Karpas-422 (cell line): Measurements from ENCODE around the gene WNT10A. TPM values are rescaled to one million over a fixed set of nuclear protein-coding genes. Genes with fewer than 3 reads are reported as not detected.
A peak's percentile ranks its signal among the peaks of the same experiment; 100 is the strongest.

Experiments used
- DNase-seq: peaks from one replicate; pipeline ENCODE4 v3.0.0-alpha.2; 2015
- H2AFZ ChIP-seq: fragments of 200-600 bp; sonication (generic); 2 replicates; pipeline ENCODE4 v1.6.1; 2014; ENCODE audit warnings: antibody characterized with exemption, low read length, mixed read lengths
- H3K27ac ChIP-seq: fragments of 200-600 bp; sonication (generic); 2 replicates; pipeline ENCODE4 v1.5.1; 2014; ENCODE audit warnings: mild to moderate bottlenecking, low read length, moderate library complexity
- H3K27me3 ChIP-seq: fragments of 200-600 bp; sonication (generic); 2 replicates; pipeline ENCODE4 v1.6.1; 2014; ENCODE audit warnings: low read length, mixed read lengths
- H3K36me3 ChIP-seq: fragments of 200-600 bp; sonication (generic); 2 replicates; pipeline ENCODE4 v1.6.1; 2014; ENCODE audit warnings: low read length, mixed read lengths; ENCODE audit not compliant: insufficient read depth
- H3K4me1 ChIP-seq: fragments of 200-600 bp; sonication (generic); 2 replicates; pipeline ENCODE4 v1.6.1; 2014; ENCODE audit warnings: mild to moderate bottlenecking, low read length, mixed read lengths
- H3K4me2 ChIP-seq: fragments of 200-600 bp; sonication (generic); 2 replicates; pipeline ENCODE4 v1.6.1; 2014; ENCODE audit warnings: low read length, low read depth, mild to moderate bottlenecking; ENCODE audit not compliant: poor library complexity, severe bottlenecking
- H3K4me3 ChIP-seq: fragments of 200-600 bp; sonication (generic); 2 replicates; pipeline ENCODE4 v1.5.1; 2014; ENCODE audit warnings: mild to moderate bottlenecking, antibody characterized with exemption, low read length, mixed read lengths
- H3K79me2 ChIP-seq: fragments of 200-600 bp; sonication (generic); 2 replicates; pipeline ENCODE4 v1.6.1; 2014; ENCODE audit warnings: mild to moderate bottlenecking, low read length, mixed read lengths
- H3K9ac ChIP-seq: fragments of 200-600 bp; sonication (generic); 2 replicates; pipeline ENCODE4 v1.6.0; 2014; ENCODE audit warnings: low read length
- H3K9me2 ChIP-seq: fragments of 200-600 bp; sonication (generic), shearing (Covaris generic); replicated peaks from 2 replicates; pipeline ENCODE4 v1.6.0; 2014; ENCODE audit warnings: mild to moderate bottlenecking, low read length, moderate library complexity; ENCODE audit not compliant: insufficient read depth
- H3K9me3 ChIP-seq: fragments of 300-700, 200-600 bp; sonication (generic); 2 replicates; pipeline ENCODE4 v1.6.1; 2014; ENCODE audit warnings: low read length, mixed read lengths
- H4K20me1 ChIP-seq: fragments of 200-600 bp; sonication (generic); 2 replicates; pipeline ENCODE4 v1.6.1; 2014; ENCODE audit warnings: mild to moderate bottlenecking, antibody characterized with exemption, low read length, low read depth; ENCODE audit not compliant: insufficient read depth
- total RNA-seq: library from RNA; depleted of rRNA; stranded (reverse); fragments of >200 nt; shearing (Covaris generic); gene quantifications from 2 replicates; pipeline ENCODE4 v1.2.3, GENCODE V29; 2014; ENCODE audit warnings: low replicate concordance

Gene WNT10A
- total RNA-seq, 1 experiment from 2014 or later, result 2.9 TPM

GRCh38 chr2:218869064-218869463, 11.6 kb upstream of the WNT10A start:
- H3K9me2 ChIP-seq, result no peaks in the 10 kb centered on the region
- H3K27ac ChIP-seq, result no peak overlapping the region
- H3K79me2 ChIP-seq, result peaks cover 7% of the 10 kb centered on the region; the same call in 1 of the 2 replicates
- no peaks in the 10 kb centered on the region for H3K27me3 ChIP-seq
- no peak overlapping the region for H3K9ac ChIP-seq
- no peaks in the 10 kb centered on the region for H3K9me3 ChIP-seq
- H3K36me3 ChIP-seq, result no peaks in the 10 kb centered on the region
- DNase-seq, result no peak
- H3K4me3 ChIP-seq, result no peak overlapping the region
- no peak overlapping the region for H3K4me2 ChIP-seq
- no peak overlapping the region for H2AFZ ChIP-seq
- no peaks in the 10 kb centered on the region; the same call in 1 of the 2 replicates for H4K20me1 ChIP-seq
- H3K4me1 ChIP-seq, result peaks cover 17% of the 10 kb centered on the region

DNA sequence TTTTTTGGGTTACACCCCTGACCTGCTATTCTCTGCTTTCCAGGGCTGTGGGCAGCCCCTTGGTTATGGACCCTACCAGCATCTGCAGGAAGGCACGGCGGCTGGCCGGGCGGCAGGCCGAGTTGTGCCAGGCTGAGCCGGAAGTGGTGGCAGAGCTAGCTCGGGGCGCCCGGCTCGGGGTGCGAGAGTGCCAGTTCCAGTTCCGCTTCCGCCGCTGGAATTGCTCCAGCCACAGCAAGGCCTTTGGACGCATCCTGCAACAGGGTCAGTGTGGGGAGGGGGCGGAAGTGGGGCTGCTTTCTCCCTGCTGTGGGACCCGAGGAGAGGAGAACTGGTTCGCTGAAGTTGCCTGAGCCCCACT, 9.7 kb upstream of the WNT10A start:
- Histone ChIP-seq H3K36me3 (no peaks in the 10 kb centered on the region; the same call in 1 of the 2 replicates), H3K27me3 (no peaks in the 10 kb centered on the region), H4K20me1 (peaks cover under 1% of the 10 kb centered on the region; the same call in 1 of the 2 replicates), H3K9ac (peak overlapping the region; percentile 85), H3K4me3 (peak overlapping the region; percentile 75), H3K9me3 (no peaks in the 10 kb centered on the region), H3K79me2 (peaks cover 7% of the 10 kb centered on the region; the same call in 1 of the 2 replicates), H2AFZ (peak overlapping the region; percentile 86), H3K4me1 (peaks cover 17% of the 10 kb centered on the region), H3K27ac (no peak overlapping the region), H3K4me2 (peak overlapping the region; percentile 83), H3K9me2 (no peaks in the 10 kb centered on the region)
- DNase-seq, result peak; percentile 88

GRCh38 chr2:218871345-218872302, 9.0 kb upstream of the WNT10A start:
- Histone ChIP-seq H3K4me1 (peaks cover 17% of the 10 kb centered on the region), H3K9ac (peak overlapping the region; percentile 85), H2AFZ (peak overlapping the region; percentile 86; the same call in 1 of the 2 replicates), H4K20me1 (peaks cover 4% of the 10 kb centered on the region; the same call in 1 of the 2 replicates), H3K9me2 (no peaks in the 10 kb centered on the region), H3K27ac (no peak overlapping the region), H3K27me3 (no peaks in the 10 kb centered on the region), H3K4me2 (peak overlapping the region; percentile 83), H3K79me2 (peaks cover 7% of the 10 kb centered on the region; the same call in 1 of the 2 replicates), H3K4me3 (peak overlapping the region; percentile 75), H3K9me3 (no peaks in the 10 kb centered on the region), H3K36me3 (no peaks in the 10 kb centered on the region; the same call in 1 of the 2 replicates)
- peak; percentile 78 for DNase-seq

DNA sequence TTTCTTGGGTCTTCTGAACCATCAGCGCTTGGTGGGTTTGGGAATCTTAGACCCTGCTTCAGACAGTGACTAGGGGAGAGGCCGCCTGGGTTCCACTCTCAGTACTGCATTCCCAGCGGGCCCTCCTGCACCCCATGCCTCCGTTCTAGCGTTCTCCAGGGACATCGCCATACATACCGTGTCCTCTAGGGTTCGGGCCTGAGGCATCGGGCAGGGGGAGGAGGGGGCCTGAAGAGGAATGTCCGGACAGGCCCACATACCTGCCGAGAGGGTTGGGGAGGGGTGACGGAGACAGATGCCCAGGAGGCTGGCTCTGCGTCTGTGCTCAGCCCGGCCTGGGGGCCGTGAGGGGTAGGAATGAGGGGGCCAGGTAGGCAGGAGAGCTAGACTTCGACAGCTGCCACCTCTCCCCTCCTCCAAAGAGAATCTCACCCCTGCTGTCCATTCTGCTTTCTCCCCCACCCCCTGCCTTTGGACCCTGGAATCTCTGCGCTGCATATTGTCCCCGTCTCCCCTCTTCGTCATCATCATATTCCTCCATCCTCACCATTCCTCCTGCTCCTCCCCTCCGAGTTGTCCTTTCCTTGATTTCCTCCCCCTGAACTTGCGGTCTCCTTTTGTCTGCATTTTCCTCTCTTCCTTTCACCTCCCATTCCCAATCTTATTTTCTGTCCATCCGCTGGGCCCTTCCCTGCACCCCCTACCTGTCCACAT, 7.8 kb upstream of the WNT10A start:
- H3K9me3 ChIP-seq, result no peaks in the 10 kb centered on the region
- H3K27me3 ChIP-seq, result no peaks in the 10 kb centered on the region
- H3K9ac ChIP-seq, result peak overlapping the region; percentile 85
- H3K27ac ChIP-seq, result no peak overlapping the region
- H3K9me2 ChIP-seq, result no peaks in the 10 kb centered on the region
- H3K4me1 ChIP-seq, result peaks cover 22% of the 10 kb centered on the region
- H4K20me1 ChIP-seq, result peaks cover 4% of the 10 kb centered on the region; the same call in 1 of the 2 replicates
- no peak overlapping the region for H2AFZ ChIP-seq
- no peaks in the 10 kb centered on the region; the same call in 1 of the 2 replicates for H3K36me3 ChIP-seq
- DNase-seq, result no peak
- peak overlapping the region; percentile 83 for H3K4me2 ChIP-seq
- H3K4me3 ChIP-seq, result peak overlapping the region; percentile 75
- H3K79me2 ChIP-seq, result peaks cover 7% of the 10 kb centered on the region; the same call in 1 of the 2 replicates

DNA sequence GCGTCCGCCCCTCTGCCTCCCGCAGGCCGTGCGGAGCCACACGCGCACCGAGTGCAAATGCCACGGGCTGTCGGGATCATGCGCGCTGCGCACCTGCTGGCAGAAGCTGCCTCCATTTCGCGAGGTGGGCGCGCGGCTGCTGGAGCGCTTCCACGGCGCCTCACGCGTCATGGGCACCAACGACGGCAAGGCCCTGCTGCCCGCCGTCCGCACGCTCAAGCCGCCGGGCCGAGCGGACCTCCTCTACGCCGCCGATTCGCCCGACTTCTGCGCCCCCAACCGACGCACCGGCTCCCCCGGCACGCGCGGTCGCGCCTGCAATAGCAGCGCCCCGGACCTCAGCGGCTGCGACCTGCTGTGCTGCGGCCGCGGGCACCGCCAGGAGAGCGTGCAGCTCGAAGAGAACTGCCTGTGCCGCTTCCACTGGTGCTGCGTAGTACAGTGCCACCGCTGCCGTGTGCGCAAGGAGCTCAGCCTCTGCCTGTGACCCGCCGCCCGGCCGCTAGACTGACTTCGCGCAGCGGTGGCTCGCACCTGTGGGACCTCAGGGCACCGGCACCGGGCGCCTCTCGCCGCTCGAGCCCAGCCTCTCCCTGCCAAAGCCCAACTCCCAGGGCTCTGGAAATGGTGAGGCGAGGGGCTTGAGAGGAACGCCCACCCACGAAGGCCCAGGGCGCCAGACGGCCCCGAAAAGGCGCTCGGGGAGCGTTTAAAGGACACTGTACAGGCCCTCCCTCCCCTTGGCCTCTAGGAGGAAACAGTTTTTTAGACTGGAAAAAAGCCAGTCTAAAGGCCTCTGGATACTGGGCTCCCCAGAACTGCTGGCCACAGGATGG, 7.1 kb upstream of the WNT10A start:
- no peak overlapping the region for H3K4me3 ChIP-seq
- H3K9me2 ChIP-seq, result no peaks in the 10 kb centered on the region
- DNase-seq, result no peak
- H3K27ac ChIP-seq, result no peak overlapping the region
- no peak overlapping the region for H2AFZ ChIP-seq
- no peak overlapping the region for H3K9ac ChIP-seq
- H3K36me3 ChIP-seq, result no peaks in the 10 kb centered on the region; the same call in 1 of the 2 replicates
- H3K4me1 ChIP-seq, result peaks cover 22% of the 10 kb centered on the region
- no peaks in the 10 kb centered on the region for H3K27me3 ChIP-seq
- H3K79me2 ChIP-seq, result peaks cover 7% of the 10 kb centered on the region; the same call in 1 of the 2 replicates
- peaks cover 4% of the 10 kb centered on the region; the same call in 1 of the 2 replicates for H4K20me1 ChIP-seq
- H3K9me3 ChIP-seq, result no peaks in the 10 kb centered on the region
- H3K4me2 ChIP-seq, result no peak overlapping the region

- H3K9me2 ChIP-seq, result no peaks in the 10 kb centered on the region
- no peak for DNase-seq
- no peaks in the 10 kb centered on the region for H3K27me3 ChIP-seq
- H2AFZ ChIP-seq, result no peak overlapping the region
- no peaks in the 10 kb centered on the region for H3K9me3 ChIP-seq
- no peak overlapping the region for H3K4me3 ChIP-seq
- no peak overlapping the region for H3K4me2 ChIP-seq
- no peak overlapping the region for H3K27ac ChIP-seq
- H4K20me1 ChIP-seq, result peaks cover 4% of the 10 kb centered on the region; the same call in 1 of the 2 replicates
- no peaks in the 10 kb centered on the region; the same call in 1 of the 2 replicates for H3K36me3 ChIP-seq
- peaks cover 33% of the 10 kb centered on the region for H3K4me1 ChIP-seq
- no peak overlapping the region for H3K9ac ChIP-seq
- H3K79me2 ChIP-seq, result peaks cover 7% of the 10 kb centered on the region; the same call in 1 of the 2 replicates
Observed at GRCh38 chr2:218875692-218876246, 4.9 kb upstream of the WNT10A start.

GRCh38 chr2:218876562-218877219, 4.0 kb upstream of the WNT10A start:
- peaks cover 4% of the 10 kb centered on the region; the same call in 1 of the 2 replicates for H4K20me1 ChIP-seq
- no peak overlapping the region for H2AFZ ChIP-seq
- no peak overlapping the region for H3K4me3 ChIP-seq
- no peaks in the 10 kb centered on the region; the same call in 1 of the 2 replicates for H3K36me3 ChIP-seq
- peak; percentile 87 for DNase-seq
- H3K9me3 ChIP-seq, result no peaks in the 10 kb centered on the region
- no peaks in the 10 kb centered on the region for H3K27me3 ChIP-seq
- no peak overlapping the region for H3K27ac ChIP-seq
- H3K9me2 ChIP-seq, result no peaks in the 10 kb centered on the region
- no peak overlapping the region for H3K4me2 ChIP-seq
- H3K9ac ChIP-seq, result no peak overlapping the region
- H3K4me1 ChIP-seq, result peaks cover 34% of the 10 kb centered on the region
- peaks cover 7% of the 10 kb centered on the region; the same call in 1 of the 2 replicates for H3K79me2 ChIP-seq
